Osteoblast (primary cell): ENCODE measurements around the gene CALCOCO2. TPM values are rescaled to one million over a fixed set of nuclear protein-coding genes. Genes with fewer than 3 reads are reported as not detected.
"Not testable (repeated sequence)": the region's sequence is repeated elsewhere in the genome, so short reads cannot be mapped to it uniquely, and the experiment has no call there.

ENCODE experiments used
- DNase-seq: peaks from one replicate; pipeline ENCODE4 v3.0.0; 2011; ENCODE audit warnings: low spot score, mixed read lengths; ENCODE audit not compliant: insufficient read length; ENCODE audit errors: missing footprints
- H2AFZ ChIP-seq: 2 replicates; pipeline ENCODE4 v1.6.0; 2011; ENCODE audit warnings: mild to moderate bottlenecking, low read length
- H3K27ac ChIP-seq: 2 replicates; pipeline ENCODE4 v1.5.1; 2011; ENCODE audit warnings: mild to moderate bottlenecking, low read depth, low read length, moderate library complexity
- H3K27me3 ChIP-seq: 2 replicates; pipeline ENCODE4 v1.6.0; 2012; ENCODE audit warnings: mild to moderate bottlenecking, control low read depth, inconsistent platforms, low read length, moderate library complexity; ENCODE audit not compliant: insufficient read depth
- H3K36me3 ChIP-seq: 2 replicates; pipeline ENCODE4 v1.5.1; 2011; ENCODE audit warnings: mild to moderate bottlenecking, low read length, control low read depth, moderate library complexity; ENCODE audit not compliant: insufficient read depth
- H3K4me1 ChIP-seq: 2 replicates; pipeline ENCODE4 v1.5.1; 2011; ENCODE audit warnings: mild to moderate bottlenecking, low read length, control low read depth, moderate library complexity; ENCODE audit not compliant: insufficient read depth
- H3K4me2 ChIP-seq: 2 replicates; pipeline ENCODE4 v1.6.0; 2011; ENCODE audit warnings: mild to moderate bottlenecking, low read length; ENCODE audit not compliant: insufficient read depth
- H3K4me3 ChIP-seq: fragments of 200-600 bp; sonication (generic); 3 replicates; pipeline ENCODE4 v1.5.1; 2012; ENCODE audit warnings: mild to moderate bottlenecking, low read length, inconsistent platforms; ENCODE audit not compliant: insufficient read depth
- H3K79me2 ChIP-seq: 2 replicates; pipeline ENCODE4 v1.6.0; 2012; ENCODE audit warnings: mild to moderate bottlenecking, low read length, control low read depth, inconsistent platforms; ENCODE audit not compliant: insufficient read depth
- H3K9me3 ChIP-seq: 2 replicates; pipeline ENCODE4 v1.5.1; 2011; ENCODE audit warnings: low read depth, low read length, control low read depth
- H4K20me1 ChIP-seq: 2 replicates; pipeline ENCODE4 v1.6.0; 2012; ENCODE audit warnings: mild to moderate bottlenecking, low read length, control low read depth; ENCODE audit not compliant: insufficient read depth
- CTCF ChIP-seq: IDR thresholded peaks from 2 replicates; pipeline ENCODE4 v1.5.1; 2011; ENCODE audit warnings: mild to moderate bottlenecking, low read depth, low read length, moderate library complexity; ENCODE audit errors: extremely low read depth
- total RNA-seq: library from RNA; depleted of rRNA; stranded (reverse); fragments of >200 nt; gene quantifications from 2 replicates; pipeline ENCODE4 v1.2.3, GENCODE V29; 2012

CALCOCO2 gene
- total RNA-seq, 1 donor: 105 TPM

- DNase-seq: no peak
- no peak for TF ChIP-seq CTCF
- H2AFZ ChIP-seq: no peak overlapping the region
Measured at GRCh38 chr17:48825446-48826381, 5.1 kb upstream of the CALCOCO2 start.

GRCh38 chr17:48831549-48831883, 681 bp downstream of the CALCOCO2 start:
- peaks cover 54% of the 10 kb centered on the region for H3K79me2 ChIP-seq
- H3K27me3 ChIP-seq: no peaks in the 10 kb centered on the region
- H4K20me1 ChIP-seq: peaks cover 8% of the 10 kb centered on the region
- peak overlapping the region; percentile 87 for H3K4me2 ChIP-seq
- peaks cover 10% of the 10 kb centered on the region for H3K4me1 ChIP-seq
- H3K9me3 ChIP-seq: no peaks in the 10 kb centered on the region
- TF ChIP-seq CTCF: no peak
- peaks cover 4% of the 10 kb centered on the region for H3K36me3 ChIP-seq
- H3K27ac ChIP-seq: peak overlapping the region; percentile 97
- DNase-seq: peak; percentile 80
- peak overlapping the region; percentile 100 for H3K4me3 ChIP-seq
- peak overlapping the region; percentile 98 for H2AFZ ChIP-seq

More at GRCh38 chr17:48825446-48826381, 5.1 kb upstream of the CALCOCO2 start:
- H3K79me2 ChIP-seq: no peaks in the 10 kb centered on the region
- no peak overlapping the region for H3K4me3 ChIP-seq
- H3K27me3 ChIP-seq: no peaks in the 10 kb centered on the region
- no peaks in the 10 kb centered on the region for H4K20me1 ChIP-seq
- peaks cover 4% of the 10 kb centered on the region for H3K4me1 ChIP-seq
- no peaks in the 10 kb centered on the region for H3K9me3 ChIP-seq
- no peak overlapping the region for H3K4me2 ChIP-seq
- no peaks in the 10 kb centered on the region for H3K36me3 ChIP-seq
- no peak overlapping the region for H3K27ac ChIP-seq

GRCh38 chr17:48834973-48835372, 4.1 kb downstream of the CALCOCO2 start:
- Histone ChIP-seq H3K4me3 (no peak overlapping the region), H3K36me3 (peaks cover 4% of the 10 kb centered on the region), H2AFZ (no peak overlapping the region), H3K4me1 (peaks cover 12% of the 10 kb centered on the region), H3K4me2 (no peak overlapping the region), H4K20me1 (peaks cover 9% of the 10 kb centered on the region), H3K27ac (no peak overlapping the region), H3K9me3 (no peaks in the 10 kb centered on the region), H3K79me2 (peaks cover 87% of the 10 kb centered on the region), H3K27me3 (no peaks in the 10 kb centered on the region)
- DNase-seq: no peak
- no peak for TF ChIP-seq CTCF

GRCh38 chr17:48835971-48836370, 5.1 kb downstream of the CALCOCO2 start:
- no peak overlapping the region for H2AFZ ChIP-seq
- peaks cover 89% of the 10 kb centered on the region for H3K79me2 ChIP-seq
- H3K9me3 ChIP-seq: no peaks in the 10 kb centered on the region
- H3K4me3 ChIP-seq: no peak overlapping the region
- no peak overlapping the region for H3K4me2 ChIP-seq
- peaks cover 22% of the 10 kb centered on the region for H3K4me1 ChIP-seq
- H3K27ac ChIP-seq: no peak overlapping the region
- TF ChIP-seq CTCF: no peak
- peaks cover 11% of the 10 kb centered on the region for H4K20me1 ChIP-seq
- no peaks in the 10 kb centered on the region for H3K27me3 ChIP-seq
- peaks cover 4% of the 10 kb centered on the region for H3K36me3 ChIP-seq
- DNase-seq: no peak

- DNase-seq, H3K4me3 ChIP-seq, H3K36me3 ChIP-seq, H3K27me3 ChIP-seq, H4K20me1 ChIP-seq, H3K9me3 ChIP-seq, H2AFZ ChIP-seq: not testable (repeated sequence)
- Histone ChIP-seq H3K4me1 (peaks cover 27% of the 10 kb centered on the region), H3K79me2 (peaks cover 77% of the 10 kb centered on the region), H3K27ac (peak overlapping the region; percentile 36), H3K4me2 (peak overlapping the region; percentile 20)
Measured at GRCh38 chr17:48837458-48837857, 6.6 kb downstream of the CALCOCO2 start.
